Adrenal gland (tissue), 5 donors: ENCODE results near the gene HK2.

Source experiments
- POLR2A ChIP-seq, 2 donors: fragments of 450-650 bp; IDR thresholded peaks; one replicate each; pipeline ENCODE4 v1.6.1; 2017; ENCODE audit warnings: antibody characterized with exemption in 2 of 2, mild to moderate bottlenecking in 2 of 2, moderate library complexity in 1 of 2
- TF ChIP-seq, protein P1 (sequence below), 6 experiments: fragments of 450-650 bp in 4 of 6; fragments of 200-600 bp in 2 of 6; sonication (generic) in 1 of 6; IDR thresholded peaks; 1 replicate in 5 of 6; 2 replicates in 1 of 6; pipeline versions ENCODE4 v1.5.1 to v1.8.0; 2016 to 2021; ENCODE audit warnings: antibody characterized with exemption in 6 of 6, mild to moderate bottlenecking in 2 of 6, moderate library complexity in 1 of 6
- donor health status: DM: no; HTN: no; CAD: no.

DNA sequence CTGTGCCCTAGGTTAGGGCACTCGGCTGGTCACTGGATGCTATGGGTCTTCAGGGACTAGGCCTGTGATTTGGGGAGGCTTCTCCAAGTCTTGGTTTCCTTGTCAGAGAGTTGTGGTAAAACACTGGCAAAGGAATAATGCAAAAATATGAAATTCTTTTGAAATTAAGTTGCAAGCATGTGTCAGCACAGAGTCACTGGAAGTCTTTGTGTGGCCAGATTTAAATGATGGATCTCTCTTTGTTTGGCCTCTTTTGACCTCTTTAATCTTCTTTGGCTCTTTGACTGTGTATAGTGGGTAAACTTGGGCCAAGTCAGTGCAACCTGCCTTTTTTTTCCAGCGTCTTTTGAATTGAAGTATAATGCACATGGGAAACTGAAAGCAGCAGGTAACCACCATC is 12.1 kb downstream of the HK2 start:
- TF ChIP-seq, protein P1, sequence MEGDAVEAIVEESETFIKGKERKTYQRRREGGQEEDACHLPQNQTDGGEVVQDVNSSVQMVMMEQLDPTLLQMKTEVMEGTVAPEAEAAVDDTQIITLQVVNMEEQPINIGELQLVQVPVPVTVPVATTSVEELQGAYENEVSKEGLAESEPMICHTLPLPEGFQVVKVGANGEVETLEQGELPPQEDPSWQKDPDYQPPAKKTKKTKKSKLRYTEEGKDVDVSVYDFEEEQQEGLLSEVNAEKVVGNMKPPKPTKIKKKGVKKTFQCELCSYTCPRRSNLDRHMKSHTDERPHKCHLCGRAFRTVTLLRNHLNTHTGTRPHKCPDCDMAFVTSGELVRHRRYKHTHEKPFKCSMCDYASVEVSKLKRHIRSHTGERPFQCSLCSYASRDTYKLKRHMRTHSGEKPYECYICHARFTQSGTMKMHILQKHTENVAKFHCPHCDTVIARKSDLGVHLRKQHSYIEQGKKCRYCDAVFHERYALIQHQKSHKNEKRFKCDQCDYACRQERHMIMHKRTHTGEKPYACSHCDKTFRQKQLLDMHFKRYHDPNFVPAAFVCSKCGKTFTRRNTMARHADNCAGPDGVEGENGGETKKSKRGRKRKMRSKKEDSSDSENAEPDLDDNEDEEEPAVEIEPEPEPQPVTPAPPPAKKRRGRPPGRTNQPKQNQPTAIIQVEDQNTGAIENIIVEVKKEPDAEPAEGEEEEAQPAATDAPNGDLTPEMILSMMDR (IDR thresholded peaks at IDR 0.05) = no peak
- no peak for TF ChIP-seq POLR2A (IDR thresholded peaks at IDR 0.05)
